Measurements from ENCODE around the gene SOX10.
"Not testable (repeated sequence)": the region's sequence is repeated elsewhere in the genome, so short reads cannot be mapped to it uniquely, and the experiment has no call there.

DNA sequence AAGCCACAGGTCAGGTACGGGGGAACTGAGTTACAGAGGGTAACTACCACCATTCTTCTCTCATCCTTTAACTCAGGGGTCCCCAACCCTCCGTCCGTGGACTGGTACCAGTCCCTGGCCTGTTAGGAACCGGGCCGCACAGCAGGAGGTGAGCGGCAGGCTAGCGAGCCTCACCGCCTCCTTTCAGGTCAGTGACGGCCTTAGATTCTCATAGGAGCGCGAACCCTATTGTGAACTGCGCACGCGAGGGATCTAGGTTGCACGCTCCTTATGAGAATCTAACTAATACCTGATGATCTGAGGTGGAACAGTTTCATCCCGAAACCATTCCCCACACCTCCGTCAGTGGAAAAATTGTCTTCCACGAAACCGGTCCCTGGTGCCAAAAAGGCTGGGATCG, 31.7 kb downstream of the SOX10 start:
- TF ChIP-seq, protein P1, sequence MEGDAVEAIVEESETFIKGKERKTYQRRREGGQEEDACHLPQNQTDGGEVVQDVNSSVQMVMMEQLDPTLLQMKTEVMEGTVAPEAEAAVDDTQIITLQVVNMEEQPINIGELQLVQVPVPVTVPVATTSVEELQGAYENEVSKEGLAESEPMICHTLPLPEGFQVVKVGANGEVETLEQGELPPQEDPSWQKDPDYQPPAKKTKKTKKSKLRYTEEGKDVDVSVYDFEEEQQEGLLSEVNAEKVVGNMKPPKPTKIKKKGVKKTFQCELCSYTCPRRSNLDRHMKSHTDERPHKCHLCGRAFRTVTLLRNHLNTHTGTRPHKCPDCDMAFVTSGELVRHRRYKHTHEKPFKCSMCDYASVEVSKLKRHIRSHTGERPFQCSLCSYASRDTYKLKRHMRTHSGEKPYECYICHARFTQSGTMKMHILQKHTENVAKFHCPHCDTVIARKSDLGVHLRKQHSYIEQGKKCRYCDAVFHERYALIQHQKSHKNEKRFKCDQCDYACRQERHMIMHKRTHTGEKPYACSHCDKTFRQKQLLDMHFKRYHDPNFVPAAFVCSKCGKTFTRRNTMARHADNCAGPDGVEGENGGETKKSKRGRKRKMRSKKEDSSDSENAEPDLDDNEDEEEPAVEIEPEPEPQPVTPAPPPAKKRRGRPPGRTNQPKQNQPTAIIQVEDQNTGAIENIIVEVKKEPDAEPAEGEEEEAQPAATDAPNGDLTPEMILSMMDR (IDR thresholded peaks at IDR 0.05; ENCODE audit: poor library complexity, severe bottlenecking) = not testable (repeated sequence)
- TF ChIP-seq TAF1 (IDR thresholded peaks at IDR 0.05; ENCODE audit: low read depth); MXI1 (conservative IDR thresholded peaks at IDR 0.05; ENCODE audit: poor library complexity, severe bottlenecking); POLR2AphosphoS5 (IDR thresholded peaks at IDR 0.05); EP300 (conservative IDR thresholded peaks at IDR 0.05; ENCODE audit: poor library complexity, severe bottlenecking); EZH2 (IDR thresholded peaks at IDR 0.05; ENCODE audit: borderline replicate concordance, insufficient read depth, low read length, poor library complexity, severe bottlenecking): not testable (repeated sequence)
- TF ChIP-seq, protein P2, sequence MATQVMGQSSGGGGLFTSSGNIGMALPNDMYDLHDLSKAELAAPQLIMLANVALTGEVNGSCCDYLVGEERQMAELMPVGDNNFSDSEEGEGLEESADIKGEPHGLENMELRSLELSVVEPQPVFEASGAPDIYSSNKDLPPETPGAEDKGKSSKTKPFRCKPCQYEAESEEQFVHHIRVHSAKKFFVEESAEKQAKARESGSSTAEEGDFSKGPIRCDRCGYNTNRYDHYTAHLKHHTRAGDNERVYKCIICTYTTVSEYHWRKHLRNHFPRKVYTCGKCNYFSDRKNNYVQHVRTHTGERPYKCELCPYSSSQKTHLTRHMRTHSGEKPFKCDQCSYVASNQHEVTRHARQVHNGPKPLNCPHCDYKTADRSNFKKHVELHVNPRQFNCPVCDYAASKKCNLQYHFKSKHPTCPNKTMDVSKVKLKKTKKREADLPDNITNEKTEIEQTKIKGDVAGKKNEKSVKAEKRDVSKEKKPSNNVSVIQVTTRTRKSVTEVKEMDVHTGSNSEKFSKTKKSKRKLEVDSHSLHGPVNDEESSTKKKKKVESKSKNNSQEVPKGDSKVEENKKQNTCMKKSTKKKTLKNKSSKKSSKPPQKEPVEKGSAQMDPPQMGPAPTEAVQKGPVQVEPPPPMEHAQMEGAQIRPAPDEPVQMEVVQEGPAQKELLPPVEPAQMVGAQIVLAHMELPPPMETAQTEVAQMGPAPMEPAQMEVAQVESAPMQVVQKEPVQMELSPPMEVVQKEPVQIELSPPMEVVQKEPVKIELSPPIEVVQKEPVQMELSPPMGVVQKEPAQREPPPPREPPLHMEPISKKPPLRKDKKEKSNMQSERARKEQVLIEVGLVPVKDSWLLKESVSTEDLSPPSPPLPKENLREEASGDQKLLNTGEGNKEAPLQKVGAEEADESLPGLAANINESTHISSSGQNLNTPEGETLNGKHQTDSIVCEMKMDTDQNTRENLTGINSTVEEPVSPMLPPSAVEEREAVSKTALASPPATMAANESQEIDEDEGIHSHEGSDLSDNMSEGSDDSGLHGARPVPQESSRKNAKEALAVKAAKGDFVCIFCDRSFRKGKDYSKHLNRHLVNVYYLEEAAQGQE (IDR thresholded peaks at IDR 0.05; ENCODE audit: borderline replicate concordance) = not testable (repeated sequence)

Data from neural cell (in vitro differentiated cells).